Activated naive CD8-positive, alpha-beta T cell treated with anti-CD3 and anti-CD28 coated beads, Interleukin-2, amount 10 ng/mL, durations not matched to agents 7 days and 5 days (primary cell): ENCODE measurements around the gene MAGI3. TPM values are rescaled to one million over a fixed set of nuclear protein-coding genes. Genes with fewer than 3 reads are reported as not detected.

ENCODE experiments used
- ATAC-seq: fragments of 150-1000 bp; cut with Tn5 transposase; one replicate; pipeline ENCODE4 v1.10.0; 2021; ENCODE audit warnings: low read depth, moderate library complexity
- POLR2A ChIA-PET: fragments of 350-600 bp; sonication (Branson Sonifier 250); formaldehyde crosslinking; loops from one replicate; lab custom pipeline; 2021; ENCODE audit warnings: antibody characterized with exemption; lab: Charles Lee
- DNase-seq: peaks from one replicate; pipeline ENCODE4 v3.0.0; 2021
- H3K27ac Mint-ChIP-seq: one replicate; pipeline ENCODE4 v1.8.0; 2022; ENCODE audit warnings: mild to moderate bottlenecking, mixed read lengths
- H3K27me3 Mint-ChIP-seq: one replicate; pipeline ENCODE4 v1.8.0; 2022; ENCODE audit warnings: mild to moderate bottlenecking, moderate library complexity, mixed read lengths
- H3K36me3 Mint-ChIP-seq: one replicate; pipeline ENCODE4 v1.8.0; 2021; ENCODE audit warnings: mild to moderate bottlenecking, mixed read lengths
- H3K4me1 Mint-ChIP-seq: one replicate; pipeline ENCODE4 v1.8.0; 2021; ENCODE audit warnings: mixed read lengths
- H3K4me3 Mint-ChIP-seq: one replicate; pipeline ENCODE4 v1.8.0; 2022; ENCODE audit warnings: mild to moderate bottlenecking, moderate library complexity, mixed read lengths
- H3K9me3 Mint-ChIP-seq: one replicate; pipeline ENCODE4 v1.8.0; 2021; ENCODE audit warnings: mixed read lengths
- total RNA-seq, 2 experiments: library from RNA; stranded (reverse); gene quantifications; one replicate each; pipeline ENCODE4 v1.2.3, GENCODE V29; 2021

The MAGI3 gene
- total RNA-seq, 2 experiments from 2014 or later = 5.2 to 5.8 TPM

GRCh38 chr1:113519556-113519955 is 129.2 kb downstream of the MAGI3 start:
- H3K4me1 Mint-ChIP-seq = peaks cover 3% of the 10 kb centered on the region
- no peak overlapping the region for H3K27ac Mint-ChIP-seq
- peaks cover 2% of the 10 kb centered on the region for H3K27me3 Mint-ChIP-seq
- peaks cover 5% of the 10 kb centered on the region for H3K9me3 Mint-ChIP-seq
- POLR2A ChIA-PET = no interaction called here
- ATAC-seq (no peak), DNase-seq (no peak)
- H3K36me3 Mint-ChIP-seq = no peaks in the 10 kb centered on the region
- H3K4me3 Mint-ChIP-seq = no peak overlapping the region

- DNase-seq = no peak
- Mint-ChIP-seq H3K27ac (no peak overlapping the region), H3K9me3 (no peaks in the 10 kb centered on the region), H3K36me3 (no peaks in the 10 kb centered on the region), H3K4me3 (no peak overlapping the region), H3K27me3 (no peaks in the 10 kb centered on the region), H3K4me1 (no peaks in the 10 kb centered on the region)
- POLR2A ChIA-PET = no interaction called here
- no peak for ATAC-seq
Observed at GRCh38 chr1:113530021-113530420, 139.7 kb downstream of the MAGI3 start.

- Mint-ChIP-seq H3K4me3 (no peak overlapping the region), H3K4me1 (no peaks in the 10 kb centered on the region), H3K27me3 (no peaks in the 10 kb centered on the region), H3K36me3 (no peaks in the 10 kb centered on the region), H3K9me3 (no peaks in the 10 kb centered on the region), H3K27ac (no peak overlapping the region)
- ATAC-seq (no peak), DNase-seq (no peak)
- POLR2A ChIA-PET = no interaction called here
Observed at GRCh38 chr1:113531321-113531720, 141.0 kb downstream of the MAGI3 start.

GRCh38 chr1:113533061-113533460 is 142.7 kb downstream of the MAGI3 start:
- H3K27me3 Mint-ChIP-seq = no peaks in the 10 kb centered on the region
- H3K4me3 Mint-ChIP-seq = no peak overlapping the region
- POLR2A ChIA-PET = no interaction called here
- H3K36me3 Mint-ChIP-seq = no peaks in the 10 kb centered on the region
- no peaks in the 10 kb centered on the region for H3K4me1 Mint-ChIP-seq
- H3K9me3 Mint-ChIP-seq = no peaks in the 10 kb centered on the region
- DNase-seq (no peak), ATAC-seq (no peak)
- no peak overlapping the region for H3K27ac Mint-ChIP-seq

- Mint-ChIP-seq H3K36me3 (no peaks in the 10 kb centered on the region), H3K27me3 (no peaks in the 10 kb centered on the region), H3K27ac (no peak overlapping the region), H3K9me3 (peaks cover 2% of the 10 kb centered on the region), H3K4me1 (no peaks in the 10 kb centered on the region), H3K4me3 (no peak overlapping the region)
- POLR2A ChIA-PET = no interaction called here
- no peak for DNase-seq
- no peak for ATAC-seq
Observed at GRCh38 chr1:113534130-113534817, 144.0 kb downstream of the MAGI3 start.

DNA sequence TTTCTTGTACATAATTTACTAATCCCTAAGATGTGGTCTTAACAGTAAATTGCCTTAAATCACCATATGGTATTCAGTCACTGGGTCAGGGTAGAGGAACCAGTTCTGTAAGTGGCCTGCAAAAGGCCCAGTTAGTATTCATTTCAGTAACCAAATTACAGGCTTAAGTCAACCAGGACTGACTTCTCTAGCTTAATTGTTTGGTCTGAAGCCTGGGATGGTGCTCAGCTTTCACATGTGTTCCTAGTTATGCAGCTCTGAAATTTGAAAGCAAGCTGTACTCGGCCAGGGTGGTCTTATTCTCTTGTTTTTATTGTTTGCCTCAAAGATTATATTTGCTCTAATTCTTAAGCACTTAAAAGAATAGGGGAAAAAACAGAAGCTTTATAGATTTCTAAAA is 144.6 kb downstream of the MAGI3 start:
- no peaks in the 10 kb centered on the region for H3K36me3 Mint-ChIP-seq
- no peaks in the 10 kb centered on the region for H3K4me1 Mint-ChIP-seq
- no peak overlapping the region for H3K4me3 Mint-ChIP-seq
- POLR2A ChIA-PET = no interaction called here
- no peak for ATAC-seq
- peaks cover 2% of the 10 kb centered on the region for H3K9me3 Mint-ChIP-seq
- no peaks in the 10 kb centered on the region for H3K27me3 Mint-ChIP-seq
- H3K27ac Mint-ChIP-seq = no peak overlapping the region
- no peak for DNase-seq

DNA sequence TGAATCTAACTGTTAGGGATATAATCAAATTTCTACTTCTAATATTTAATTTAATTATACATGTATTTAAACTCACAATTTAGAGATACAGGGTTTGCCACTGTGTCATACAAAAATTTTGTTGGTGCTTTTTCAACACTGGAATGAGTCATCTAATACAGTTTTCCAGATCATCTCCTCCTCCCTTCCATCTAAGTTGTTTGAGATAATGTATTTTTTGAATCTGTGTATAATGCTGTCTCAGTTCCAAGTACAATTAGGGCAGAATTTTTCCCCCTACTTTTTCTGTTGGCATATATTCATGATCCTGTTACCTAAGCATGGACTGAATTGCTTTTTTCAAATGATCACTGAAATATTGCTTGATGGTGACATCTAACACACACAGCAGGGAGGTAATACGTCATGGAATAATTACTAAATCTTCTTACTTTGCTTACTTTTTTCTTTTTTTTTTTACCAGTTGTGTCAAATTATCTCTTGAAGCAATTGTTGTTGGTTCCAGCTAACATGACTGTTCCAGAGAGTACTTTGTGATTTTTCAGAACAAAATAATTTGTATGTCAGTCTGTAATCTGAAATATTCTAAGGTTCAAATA is 146.0 kb downstream of the MAGI3 start:
- Mint-ChIP-seq H3K4me3 (no peak overlapping the region), H3K27me3 (peaks cover 2% of the 10 kb centered on the region), H3K27ac (no peak overlapping the region), H3K9me3 (peaks cover 2% of the 10 kb centered on the region), H3K36me3 (no peaks in the 10 kb centered on the region), H3K4me1 (no peaks in the 10 kb centered on the region)
- DNase-seq = no peak
- POLR2A ChIA-PET = no interaction called here
- no peak for ATAC-seq

DNA sequence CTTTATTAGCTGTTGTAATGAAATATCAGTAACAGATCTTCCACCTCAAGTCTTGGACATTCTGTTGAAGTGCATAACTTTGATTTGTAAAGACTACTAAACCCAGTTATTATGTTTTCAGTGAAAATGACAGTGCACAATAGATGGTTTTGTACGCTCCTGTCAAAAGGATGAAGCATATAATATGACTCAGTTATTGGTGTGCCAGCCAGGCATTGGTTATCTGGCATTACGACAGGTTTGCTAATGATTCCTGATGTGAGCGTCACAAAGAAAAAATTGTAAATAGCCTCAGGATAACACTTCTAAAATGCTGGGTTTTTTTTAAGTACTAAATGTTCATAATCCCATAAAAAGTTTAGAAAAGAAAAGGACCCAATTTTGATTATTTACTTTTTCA is 147.9 kb downstream of the MAGI3 start:
- H3K4me3 Mint-ChIP-seq = no peak overlapping the region
- no peaks in the 10 kb centered on the region for H3K36me3 Mint-ChIP-seq
- ATAC-seq = no peak
- POLR2A ChIA-PET = no interaction called here
- DNase-seq = no peak
- H3K4me1 Mint-ChIP-seq = no peaks in the 10 kb centered on the region
- H3K27me3 Mint-ChIP-seq = peaks cover 3% of the 10 kb centered on the region
- H3K9me3 Mint-ChIP-seq = peaks cover 3% of the 10 kb centered on the region
- H3K27ac Mint-ChIP-seq = no peak overlapping the region

GRCh38 chr1:113540335-113540734 is 150.0 kb downstream of the MAGI3 start:
- ATAC-seq (no peak), DNase-seq (no peak)
- Mint-ChIP-seq H3K27ac (no peak overlapping the region), H3K27me3 (peaks cover 5% of the 10 kb centered on the region), H3K4me3 (no peak overlapping the region), H3K9me3 (peaks cover 3% of the 10 kb centered on the region), H3K36me3 (no peaks in the 10 kb centered on the region), H3K4me1 (no peaks in the 10 kb centered on the region)
- POLR2A ChIA-PET = no interaction called here

GRCh38 chr1:113541106-113541505 is 150.8 kb downstream of the MAGI3 start:
- no peak for DNase-seq
- H3K4me3 Mint-ChIP-seq = no peak overlapping the region
- H3K9me3 Mint-ChIP-seq = peaks cover 3% of the 10 kb centered on the region
- H3K36me3 Mint-ChIP-seq = no peaks in the 10 kb centered on the region
- peaks cover 5% of the 10 kb centered on the region for H3K27me3 Mint-ChIP-seq
- POLR2A ChIA-PET = no interaction called here
- no peaks in the 10 kb centered on the region for H3K4me1 Mint-ChIP-seq
- no peak overlapping the region for H3K27ac Mint-ChIP-seq
- ATAC-seq = no peak

GRCh38 chr1:113542221-113542701 is 151.9 kb downstream of the MAGI3 start:
- H3K4me1 Mint-ChIP-seq = no peaks in the 10 kb centered on the region
- peaks cover 5% of the 10 kb centered on the region for H3K27me3 Mint-ChIP-seq
- ATAC-seq = no peak
- H3K27ac Mint-ChIP-seq = no peak overlapping the region
- no peaks in the 10 kb centered on the region for H3K36me3 Mint-ChIP-seq
- peaks cover 3% of the 10 kb centered on the region for H3K9me3 Mint-ChIP-seq
- no peak for DNase-seq
- POLR2A ChIA-PET = no interaction called here
- H3K4me3 Mint-ChIP-seq = no peak overlapping the region

GRCh38 chr1:113543110-113543509 is 152.8 kb downstream of the MAGI3 start:
- Mint-ChIP-seq H3K27ac (no peak overlapping the region), H3K4me3 (no peak overlapping the region), H3K27me3 (peaks cover 5% of the 10 kb centered on the region), H3K4me1 (no peaks in the 10 kb centered on the region), H3K9me3 (peaks cover 3% of the 10 kb centered on the region), H3K36me3 (no peaks in the 10 kb centered on the region)
- POLR2A ChIA-PET = no interaction called here
- ATAC-seq = no peak
- DNase-seq = no peak

DNA sequence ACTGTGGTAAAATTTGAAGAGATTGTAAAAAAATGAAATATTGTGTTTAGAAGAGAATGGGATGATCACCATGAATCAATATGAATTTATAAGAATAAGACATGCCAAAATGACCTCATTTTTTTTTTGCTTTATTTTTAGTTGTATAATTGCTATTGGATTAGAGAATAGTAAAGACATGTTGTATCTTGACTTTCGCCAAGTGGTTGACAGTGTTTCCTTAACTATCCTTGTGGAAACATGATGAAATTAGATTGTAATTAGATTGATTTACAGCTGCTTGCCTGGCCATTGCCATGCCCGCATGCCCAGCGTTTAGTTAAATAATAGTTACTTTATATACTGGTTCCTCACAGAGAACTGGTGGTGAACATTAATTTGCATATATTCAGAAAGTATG is 154.9 kb downstream of the MAGI3 start:
- ATAC-seq = no peak
- POLR2A ChIA-PET = no interaction called here
- Mint-ChIP-seq H3K4me3 (no peak overlapping the region), H3K27me3 (peaks cover 5% of the 10 kb centered on the region), H3K27ac (no peak overlapping the region), H3K36me3 (no peaks in the 10 kb centered on the region), H3K9me3 (peaks cover 1% of the 10 kb centered on the region), H3K4me1 (no peaks in the 10 kb centered on the region)
- no peak for DNase-seq

DNA sequence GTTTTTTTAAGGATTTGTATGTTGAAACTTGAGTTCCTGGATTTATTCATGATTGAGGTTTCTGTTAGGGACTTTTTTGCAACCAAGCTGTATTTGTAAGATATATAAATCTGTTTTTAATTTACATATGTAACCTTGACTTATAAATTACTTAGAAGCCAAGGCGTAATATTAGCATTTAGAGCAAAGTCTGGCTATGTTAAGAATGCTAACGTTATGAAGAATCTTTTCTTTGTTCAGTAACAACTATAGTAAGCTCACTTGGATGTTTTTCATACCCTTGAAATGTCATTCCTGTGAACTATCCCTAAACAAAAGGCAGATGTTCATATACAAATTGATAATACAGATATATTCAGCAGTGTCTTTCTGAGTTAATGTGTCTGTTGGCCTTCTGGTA is 155.3 kb downstream of the MAGI3 start:
- POLR2A ChIA-PET = no interaction called here
- Mint-ChIP-seq H3K27me3 (peaks cover 5% of the 10 kb centered on the region), H3K9me3 (peaks cover 1% of the 10 kb centered on the region), H3K27ac (no peak overlapping the region), H3K4me1 (no peaks in the 10 kb centered on the region), H3K4me3 (no peak overlapping the region), H3K36me3 (no peaks in the 10 kb centered on the region)
- ATAC-seq (no peak), DNase-seq (no peak)
